GM23338 (cell line): ENCODE data around the gene LSM14A. TPM values are rescaled to one million over a fixed set of nuclear protein-coding genes. Genes with fewer than 3 reads are reported as not detected.

Source experiments
- ATAC-seq: fragments of 200-7000 bp; cut with Tn5 transposase; 3 replicates; pipeline ENCODE4 v1.9.1; 2020
- DNase-seq: peaks from one replicate; pipeline ENCODE4 v3.0.0-alpha.2; 2015; ENCODE audit warnings: low spot score
- H2AFZ ChIP-seq: fragments of 200-600 bp; sonication (generic); 2 replicates; pipeline ENCODE4 v1.8.0; 2016; ENCODE audit warnings: antibody characterized with exemption, mild to moderate bottlenecking, moderate library complexity
- H3F3A ChIP-seq: fragments of 200-600 bp; sonication (generic); replicated peaks from 2 replicates; pipeline ENCODE4 v1.8.0; 2017; ENCODE audit warnings: antibody characterized with exemption, mixed run types, low read depth
- H3K27ac ChIP-seq: fragments of 200-600 bp; sonication (generic); 2 replicates; pipeline ENCODE4 v1.6.1; 2016; ENCODE audit warnings: low read depth
- H3K27me3 ChIP-seq: fragments of 200-600 bp; sonication (generic); 2 replicates; pipeline ENCODE4 v1.8.0; 2016; ENCODE audit warnings: mild to moderate bottlenecking, mixed run types, moderate library complexity; ENCODE audit not compliant: insufficient read depth
- H3K36me3 ChIP-seq: fragments of 200-600 bp; sonication (generic); 2 replicates; pipeline ENCODE4 v1.8.0; 2016; ENCODE audit warnings: mild to moderate bottlenecking; ENCODE audit not compliant: insufficient read depth
- H3K4me1 ChIP-seq: fragments of 200-600 bp; sonication (generic); 2 replicates; pipeline ENCODE4 v1.8.0; 2016; ENCODE audit warnings: mild to moderate bottlenecking, moderate library complexity; ENCODE audit not compliant: insufficient read depth
- H3K4me2 ChIP-seq: fragments of 200-600 bp; sonication (generic); 2 replicates; pipeline ENCODE4 v1.7.1; 2017; ENCODE audit warnings: mixed run types
- H3K4me3 ChIP-seq: fragments of 200-600 bp; sonication (generic); 2 replicates; pipeline ENCODE4 v1.6.1; 2016; ENCODE audit warnings: mixed run types
- H3K79me2 ChIP-seq: fragments of 200-600 bp; sonication (generic); replicated peaks from 2 replicates; pipeline ENCODE4 v1.8.0; 2017; ENCODE audit warnings: mild to moderate bottlenecking; ENCODE audit not compliant: insufficient read depth
- H3K9me2 ChIP-seq: fragments of 200-600 bp; sonication (generic); 2 replicates; pipeline ENCODE4 v1.8.0; 2017; ENCODE audit not compliant: insufficient read depth
- H4K20me1 ChIP-seq: fragments of 200-600 bp; sonication (generic); replicated peaks from 2 replicates; pipeline ENCODE4 v1.8.0; 2017; ENCODE audit warnings: mild to moderate bottlenecking; ENCODE audit not compliant: insufficient read depth
- H3K27ac Mint-ChIP-seq: 2 replicates; pipeline ENCODE4 v1.8.0; 2020; ENCODE audit warnings: inconsistent platforms, mild to moderate bottlenecking, moderate library complexity, mixed read lengths
- H3K27me3 Mint-ChIP-seq: 3 replicates; pipeline ENCODE4 v1.8.0; 2022; ENCODE audit warnings: low read depth, mild to moderate bottlenecking, moderate library complexity, mixed read lengths, inconsistent platforms; ENCODE audit not compliant: insufficient read depth, poor library complexity
- H3K36me3 Mint-ChIP-seq: 3 replicates; pipeline ENCODE4 v1.8.0; 2021; ENCODE audit warnings: low read depth, mild to moderate bottlenecking, inconsistent platforms, moderate library complexity, mixed read lengths
- H3K4me1 Mint-ChIP-seq: 3 replicates; pipeline ENCODE4 v1.8.0; 2020; ENCODE audit warnings: mild to moderate bottlenecking, inconsistent platforms, mixed read lengths
- H3K4me3 Mint-ChIP-seq: 3 replicates; pipeline ENCODE4 v1.8.0; 2021; ENCODE audit warnings: moderate library complexity, mild to moderate bottlenecking, inconsistent platforms, mixed read lengths
- H3K9me3 Mint-ChIP-seq: 3 replicates; pipeline ENCODE4 v1.8.0; 2020; ENCODE audit warnings: moderate library complexity, mild to moderate bottlenecking, inconsistent platforms, mixed read lengths
- CREB1 ChIP-seq: fragments of 250-450 bp; sonication (Bioruptor Pico); IDR thresholded peaks from 2 replicates; pipeline ENCODE4 v1.5.0; 2020; ENCODE audit warnings: low read depth, mild to moderate bottlenecking, moderate library complexity
- POLR2AphosphoS5 ChIP-seq: IDR thresholded peaks from 2 replicates; pipeline ENCODE4 v1.6.1; 2016; ENCODE audit warnings: antibody characterized with exemption, low read depth
- REST ChIP-seq: IDR thresholded peaks from one replicate; pipeline ENCODE4 v1.6.1; 2018; ENCODE audit warnings: antibody characterized with exemption; ENCODE audit not compliant: unreplicated experiment
- ZNF114 ChIP-seq: fragments of 250-450 bp; sonication (Bioruptor Pico); IDR thresholded peaks from 2 replicates; pipeline ENCODE4 v1.5.0; 2020; ENCODE audit warnings: mild to moderate bottlenecking, moderate library complexity
- ZNF462 ChIP-seq: fragments of 250-450 bp; sonication (Bioruptor Pico); IDR thresholded peaks from 2 replicates; pipeline ENCODE4 v1.5.0; 2020; ENCODE audit warnings: mild to moderate bottlenecking, moderate library complexity
- polyA plus RNA-seq: library from polyadenylated mRNA; unstranded; fragments of >200 nt; fragmentation: Nextera tagmentation; extraction: Ambion mirVana; gene quantifications from 2 replicates; pipeline ENCODE4 v1.2.1, GENCODE V29; 2016
- total RNA-seq: library from RNA; depleted of rRNA; stranded (reverse); fragments of >200 nt; shearing (Covaris generic); gene quantifications from 2 replicates; pipeline ENCODE4 v1.2.3, GENCODE V29; 2014
- TF ChIP-seq, protein P1 (sequence below), 2 experiments: fragments of 200-600 bp in 1 of 2; sonication (generic) in 1 of 2; conservative IDR thresholded peaks; 2 replicates each; pipeline versions ENCODE4 v1.5.1 to v1.6.1; 2016 to 2017; ENCODE audit warnings: antibody characterized with exemption in 2 of 2, low read depth in 2 of 2, mild to moderate bottlenecking in 2 of 2, moderate library complexity in 1 of 2

The LSM14A gene
- total and polyA plus RNA-seq, 2 experiments from 2014 or later: 109 to 166 TPM

- TF ChIP-seq ZNF462 (CRISPR knock-in tag): no peak
- no peak for TF ChIP-seq POLR2AphosphoS5
- no peak for TF ChIP-seq ZNF114 (CRISPR knock-in tag)
Measured at GRCh38 chr19:34179066-34179465, 6.8 kb downstream of the LSM14A start (continued).

GRCh38 chr19:34180273-34180672, 8.0 kb downstream of the LSM14A start:
- Histone ChIP-seq H3K4me1 (peaks cover 38% of the 10 kb centered on the region), H4K20me1 (peaks cover 95% of the 10 kb centered on the region), H3K4me2 (no peak overlapping the region), H2AFZ (no peak overlapping the region), H3F3A (no peaks in the 10 kb centered on the region), H3K27me3 (no peaks in the 10 kb centered on the region), H3K4me3 (no peak overlapping the region), H3K79me2 (peaks cover 100% of the 10 kb centered on the region), H3K9me2 (no peaks in the 10 kb centered on the region), H3K27ac (no peak overlapping the region), H3K36me3 (no peaks in the 10 kb centered on the region)
- peaks cover 9% of the 10 kb centered on the region for H3K36me3 Mint-ChIP-seq
- TF ChIP-seq REST (no peak), CREB1 (no peak), POLR2AphosphoS5 (no peak)
- TF ChIP-seq, protein P1, sequence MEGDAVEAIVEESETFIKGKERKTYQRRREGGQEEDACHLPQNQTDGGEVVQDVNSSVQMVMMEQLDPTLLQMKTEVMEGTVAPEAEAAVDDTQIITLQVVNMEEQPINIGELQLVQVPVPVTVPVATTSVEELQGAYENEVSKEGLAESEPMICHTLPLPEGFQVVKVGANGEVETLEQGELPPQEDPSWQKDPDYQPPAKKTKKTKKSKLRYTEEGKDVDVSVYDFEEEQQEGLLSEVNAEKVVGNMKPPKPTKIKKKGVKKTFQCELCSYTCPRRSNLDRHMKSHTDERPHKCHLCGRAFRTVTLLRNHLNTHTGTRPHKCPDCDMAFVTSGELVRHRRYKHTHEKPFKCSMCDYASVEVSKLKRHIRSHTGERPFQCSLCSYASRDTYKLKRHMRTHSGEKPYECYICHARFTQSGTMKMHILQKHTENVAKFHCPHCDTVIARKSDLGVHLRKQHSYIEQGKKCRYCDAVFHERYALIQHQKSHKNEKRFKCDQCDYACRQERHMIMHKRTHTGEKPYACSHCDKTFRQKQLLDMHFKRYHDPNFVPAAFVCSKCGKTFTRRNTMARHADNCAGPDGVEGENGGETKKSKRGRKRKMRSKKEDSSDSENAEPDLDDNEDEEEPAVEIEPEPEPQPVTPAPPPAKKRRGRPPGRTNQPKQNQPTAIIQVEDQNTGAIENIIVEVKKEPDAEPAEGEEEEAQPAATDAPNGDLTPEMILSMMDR (conservative IDR thresholded peaks at IDR 0.05; ENCODE audit: low read depth in 2 of 2): no peak
- DNase-seq (no peak), ATAC-seq (no peak)
- peaks cover 56% of the 10 kb centered on the region for H3K4me1 Mint-ChIP-seq
- H3K4me3 Mint-ChIP-seq: no peak overlapping the region
- no peak overlapping the region for H3K27ac Mint-ChIP-seq
- H3K27me3 Mint-ChIP-seq: peaks cover 7% of the 10 kb centered on the region
- no peaks in the 10 kb centered on the region for H3K9me3 Mint-ChIP-seq
